Astrocyte of the cerebellum (primary cell): ENCODE measurements around the gene TACR1.

Experiments
- DNase-seq: peaks from one replicate; pipeline ENCODE4 v3.0.0-alpha.2; 2011; ENCODE audit warnings: low read depth
- H3K4me3 ChIP-seq: 2 replicates; pipeline ENCODE4 v1.5.1; 2011; ENCODE audit warnings: mild to moderate bottlenecking, low read depth, low read length, moderate library complexity
- CTCF ChIP-seq: IDR thresholded peaks from 2 replicates; pipeline ENCODE4 v1.5.1; 2012; ENCODE audit warnings: low read length, low read depth, moderate library complexity, mild to moderate bottlenecking; ENCODE audit errors: missing control alignments
- in situ Hi-C: cut with HindIII; loops from 2 replicates; pipeline ENCODE4 v1.10.0; 2017; ENCODE audit warnings: low sequenced_read_pairs

TACR1 gene

GRCh38 chr2:75211266-75211770 is 12.0 kb upstream of the TACR1 start:
- in situ Hi-C loops, result no loop called here
- DNase-seq, result no peak
- no peak for TF ChIP-seq CTCF
- no peak overlapping the region for H3K4me3 ChIP-seq

GRCh38 chr2:75210409-75210808 is 11.1 kb upstream of the TACR1 start:
- DNase-seq, result no peak
- no peak overlapping the region for H3K4me3 ChIP-seq
- TF ChIP-seq CTCF, result no peak
- in situ Hi-C loops, result no loop called here

GRCh38 chr2:75208738-75209137 is 9.4 kb upstream of the TACR1 start:
- no peak for DNase-seq
- no peak overlapping the region for H3K4me3 ChIP-seq
- no peak for TF ChIP-seq CTCF
- in situ Hi-C loops, result no loop called here

DNA sequence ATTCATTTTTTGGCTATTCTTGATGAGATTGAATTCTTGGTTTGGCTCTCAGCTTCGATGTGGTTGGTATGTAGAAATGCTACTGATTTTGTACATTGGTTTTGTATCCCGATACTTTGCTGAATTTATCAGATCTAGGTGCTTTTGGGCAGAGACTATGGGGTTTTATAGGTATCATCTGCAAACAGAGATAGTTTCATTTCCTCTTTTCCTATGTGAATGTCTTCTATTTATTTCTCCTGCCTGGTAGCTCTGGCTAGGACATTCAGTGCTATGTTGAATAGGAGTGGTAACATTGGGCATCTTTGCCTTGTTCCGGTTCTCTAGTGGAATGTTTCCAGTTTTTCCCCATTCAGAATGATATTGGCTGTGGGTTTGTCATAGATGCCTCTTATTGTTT is 5.5 kb upstream of the TACR1 start:
- no peak for TF ChIP-seq CTCF
- in situ Hi-C loops, result no loop called here
- H3K4me3 ChIP-seq, result no peak overlapping the region
- DNase-seq, result no peak

DNA sequence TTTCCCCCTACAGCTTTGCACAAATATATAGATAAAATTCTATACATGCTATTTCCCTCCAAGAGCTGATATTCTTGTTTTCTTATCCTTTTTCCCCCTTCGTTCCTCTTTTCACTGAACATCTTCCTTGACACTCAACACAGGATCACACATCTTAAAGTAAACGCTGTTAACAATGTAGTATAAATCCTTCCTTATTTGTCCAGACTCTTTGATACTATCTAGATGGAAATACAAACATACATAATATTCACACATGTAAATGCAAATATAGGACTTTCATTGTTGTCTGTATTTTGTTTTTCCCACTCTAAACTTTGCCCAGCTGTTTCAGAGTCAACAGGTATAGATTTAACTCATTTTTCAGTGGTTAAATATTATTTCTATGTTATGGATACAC is 3.0 kb upstream of the TACR1 start:
- no peak overlapping the region for H3K4me3 ChIP-seq
- TF ChIP-seq CTCF, result no peak
- in situ Hi-C loops, result no loop called here
- no peak for DNase-seq

GRCh38 chr2:75200140-75201096 is 1.1 kb upstream of the TACR1 start:
- peak overlapping the region; percentile 45 for H3K4me3 ChIP-seq
- TF ChIP-seq CTCF, result no peak
- in situ Hi-C loops, result no loop called here
- DNase-seq, result no peak
